Epidermal melanocyte (primary cell): Measurements from ENCODE around the gene LITAF.
"Not testable (repeated sequence)": the region's sequence is repeated elsewhere in the genome, so short reads cannot be mapped to it uniquely, and the experiment has no call there.

Source experiments
- DNase-seq: peaks from one replicate; pipeline ENCODE4 v3.0.0; 2011; ENCODE audit warnings: low spot score; ENCODE audit not compliant: insufficient read length

The LITAF gene

DNA sequence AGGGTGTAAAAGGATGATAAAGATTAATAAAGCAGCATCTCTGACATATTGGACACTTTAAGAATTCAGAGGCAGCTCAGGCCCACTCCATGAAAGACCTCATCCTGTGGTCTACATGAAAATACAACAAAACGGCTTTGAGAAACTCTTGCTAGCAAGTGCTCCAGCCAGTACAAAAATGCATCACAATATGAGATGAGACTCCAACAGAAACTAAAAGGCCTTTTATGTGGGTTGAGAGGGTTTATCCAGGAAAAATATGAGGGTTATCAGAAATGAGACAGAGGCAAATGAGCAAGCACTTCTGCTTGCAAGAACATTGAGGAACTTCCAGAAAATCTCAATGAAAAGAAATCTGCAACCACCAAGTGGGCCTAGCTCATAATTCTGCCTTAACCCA lies 65.7 kb downstream of the LITAF start:
- DNase-seq, result no peak

DNA sequence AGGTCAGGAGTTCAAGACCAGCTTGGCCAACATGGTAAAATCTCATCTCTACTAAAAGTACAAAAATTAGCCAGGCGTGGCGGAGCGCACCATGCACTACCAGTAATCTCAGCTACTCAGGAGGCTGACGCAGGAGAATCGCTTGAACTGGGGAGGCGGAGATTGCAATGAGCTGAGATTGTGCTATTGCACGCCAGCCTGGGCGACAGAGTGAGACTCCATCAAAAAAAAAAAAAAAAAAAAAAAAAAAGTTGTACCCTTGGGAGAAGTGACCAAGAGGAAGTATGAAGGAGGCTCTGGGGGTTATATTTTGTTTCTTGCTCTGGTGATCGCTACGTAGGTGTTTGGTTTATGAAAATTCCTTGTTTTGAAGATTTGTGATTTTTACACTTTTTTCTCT lies 66.3 kb downstream of the LITAF start:
- no peak for DNase-seq

DNA sequence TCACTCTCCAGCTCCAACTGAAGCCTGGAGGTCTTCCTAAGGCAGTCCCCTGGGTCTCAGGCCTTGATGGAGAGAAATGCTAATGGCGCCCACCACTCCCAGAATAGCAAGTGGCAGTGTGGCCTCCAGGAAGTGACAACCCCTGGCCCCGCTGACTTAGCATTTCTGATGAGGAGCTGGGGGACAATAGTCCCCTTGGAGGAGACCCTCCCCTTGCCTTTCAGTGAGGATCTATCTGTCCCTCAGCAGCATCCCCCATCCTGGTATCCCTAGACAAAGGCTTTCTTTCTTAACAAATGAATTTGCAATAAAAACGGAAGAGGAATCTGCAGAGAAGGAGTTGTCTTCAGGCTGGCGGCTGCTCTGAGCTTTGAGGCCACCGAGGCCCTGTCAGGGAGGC lies 68.8 kb downstream of the LITAF start:
- no peak for DNase-seq

DNA sequence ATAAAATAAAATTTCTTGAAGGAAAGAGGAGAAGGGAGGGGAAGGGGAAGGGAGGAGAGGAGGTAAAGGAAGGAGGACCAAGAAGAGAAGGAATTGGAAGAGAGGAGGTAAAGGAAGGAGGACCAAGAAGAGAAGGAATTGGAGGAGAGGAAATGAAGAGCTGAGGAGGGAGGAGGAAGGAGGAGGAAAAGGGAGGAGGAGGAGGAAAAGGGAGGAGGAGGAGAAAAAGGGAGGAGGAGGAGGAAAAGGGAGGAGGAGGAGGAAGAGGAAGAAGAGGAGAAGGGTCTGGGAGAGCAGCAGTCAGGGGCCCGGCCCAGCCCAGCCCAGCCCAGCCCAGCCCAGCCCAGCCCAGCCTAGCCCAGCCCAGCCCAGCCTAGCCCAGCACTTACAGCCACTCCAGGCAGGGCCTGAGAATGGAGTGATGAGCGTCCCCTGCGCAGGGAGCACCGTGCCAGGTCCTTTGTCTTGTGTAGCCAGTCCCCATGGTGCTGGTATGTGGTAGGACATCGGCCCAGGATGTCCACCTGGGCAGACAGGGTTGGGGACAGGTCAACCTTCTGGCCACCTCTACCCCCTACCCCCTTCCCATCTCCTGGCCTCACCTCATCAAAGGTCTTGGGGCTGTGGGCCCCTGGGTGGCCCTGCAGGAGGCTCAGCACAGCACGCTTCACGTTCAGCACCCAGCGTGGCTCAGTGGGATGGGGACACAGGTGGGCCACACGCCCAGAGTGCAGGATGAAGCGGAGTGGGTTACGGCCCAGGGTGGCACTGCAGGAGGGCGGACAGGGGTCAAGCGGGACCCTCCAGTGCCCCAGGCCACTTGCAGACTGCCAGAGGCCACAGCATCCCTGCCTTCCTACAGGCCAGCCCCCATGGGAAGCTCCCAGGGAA lies 70.9 kb downstream of the LITAF start:
- DNase-seq, result no peak

DNA sequence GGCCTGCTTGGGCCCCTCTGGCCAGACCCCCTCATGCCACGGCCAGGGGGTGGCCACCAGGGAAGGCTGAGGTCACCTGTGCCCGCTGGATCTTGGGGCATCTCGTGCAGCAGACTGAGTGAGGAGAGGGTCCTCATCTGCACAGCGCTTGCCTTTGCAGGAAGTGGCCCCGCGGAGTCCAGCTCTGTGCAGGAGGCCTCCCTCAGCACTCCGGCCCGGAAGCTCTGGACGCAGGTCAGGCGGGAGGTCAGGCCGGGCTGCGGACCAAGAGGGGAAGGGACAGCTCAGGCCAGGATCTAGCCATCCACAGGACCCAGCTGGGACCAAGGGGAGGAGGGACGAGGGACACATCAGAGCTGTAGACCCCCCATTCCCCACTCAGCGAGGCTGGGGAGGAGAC lies 72.4 kb downstream of the LITAF start:
- DNase-seq, result no peak

DNA sequence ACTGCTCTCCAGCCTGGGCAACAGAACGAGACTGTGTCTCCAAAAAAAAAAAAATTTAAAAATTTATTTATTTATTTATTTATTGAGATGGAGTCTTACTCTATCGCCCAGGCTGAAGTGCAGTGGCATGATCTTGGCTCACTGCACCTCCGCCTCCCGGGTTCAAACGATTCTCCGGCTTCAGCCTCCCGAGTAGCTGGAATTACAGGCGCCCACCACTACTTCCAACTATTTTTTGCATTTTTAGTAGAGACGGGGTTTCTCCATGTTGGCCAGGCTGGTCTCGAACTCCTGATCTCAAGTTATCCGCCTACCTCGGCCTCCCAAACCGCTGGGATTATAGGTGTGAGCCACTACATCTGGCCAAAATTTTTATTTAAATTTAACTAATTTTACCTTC lies 73.4 kb downstream of the LITAF start:
- not testable (repeated sequence) for DNase-seq

DNA sequence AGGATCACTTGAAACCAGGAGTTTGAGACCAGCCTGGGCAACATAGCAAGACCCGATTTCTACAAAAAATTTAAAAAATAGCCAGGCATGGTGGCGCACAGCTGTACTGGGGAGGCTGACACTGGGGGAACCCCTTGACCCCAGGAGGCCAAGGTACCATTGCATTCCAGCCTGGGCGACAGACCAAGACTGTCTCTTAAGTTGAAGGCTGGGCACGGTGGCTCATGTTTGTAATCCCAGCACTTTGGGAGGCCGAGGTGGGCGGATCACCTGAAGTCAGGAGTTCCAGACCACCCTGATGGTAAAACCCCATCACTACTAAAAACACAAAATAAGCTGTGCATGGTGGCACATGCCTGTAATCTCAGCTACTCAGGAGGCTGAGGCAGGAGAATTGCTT lies 74.9 kb downstream of the LITAF start:
- DNase-seq, result no peak

DNA sequence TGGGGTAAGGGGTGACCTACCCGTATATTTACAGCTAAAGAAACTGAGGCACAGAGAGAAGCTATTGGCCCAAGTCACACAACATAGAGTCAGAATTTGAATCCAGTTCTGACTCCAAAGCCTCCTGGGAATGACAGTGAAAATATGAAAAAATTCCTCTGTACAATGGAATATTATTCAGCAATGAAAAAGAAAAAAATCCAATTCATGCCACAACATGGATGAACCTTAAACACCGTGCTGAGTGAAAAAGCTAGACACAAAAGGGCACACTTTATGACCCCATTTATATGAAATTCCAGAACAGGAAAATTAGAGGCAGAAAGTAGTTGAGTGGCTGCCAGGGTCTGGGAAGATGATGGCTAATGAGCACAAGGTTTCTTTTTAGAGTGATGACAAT lies 75.4 kb downstream of the LITAF start:
- DNase-seq, result no peak

DNA sequence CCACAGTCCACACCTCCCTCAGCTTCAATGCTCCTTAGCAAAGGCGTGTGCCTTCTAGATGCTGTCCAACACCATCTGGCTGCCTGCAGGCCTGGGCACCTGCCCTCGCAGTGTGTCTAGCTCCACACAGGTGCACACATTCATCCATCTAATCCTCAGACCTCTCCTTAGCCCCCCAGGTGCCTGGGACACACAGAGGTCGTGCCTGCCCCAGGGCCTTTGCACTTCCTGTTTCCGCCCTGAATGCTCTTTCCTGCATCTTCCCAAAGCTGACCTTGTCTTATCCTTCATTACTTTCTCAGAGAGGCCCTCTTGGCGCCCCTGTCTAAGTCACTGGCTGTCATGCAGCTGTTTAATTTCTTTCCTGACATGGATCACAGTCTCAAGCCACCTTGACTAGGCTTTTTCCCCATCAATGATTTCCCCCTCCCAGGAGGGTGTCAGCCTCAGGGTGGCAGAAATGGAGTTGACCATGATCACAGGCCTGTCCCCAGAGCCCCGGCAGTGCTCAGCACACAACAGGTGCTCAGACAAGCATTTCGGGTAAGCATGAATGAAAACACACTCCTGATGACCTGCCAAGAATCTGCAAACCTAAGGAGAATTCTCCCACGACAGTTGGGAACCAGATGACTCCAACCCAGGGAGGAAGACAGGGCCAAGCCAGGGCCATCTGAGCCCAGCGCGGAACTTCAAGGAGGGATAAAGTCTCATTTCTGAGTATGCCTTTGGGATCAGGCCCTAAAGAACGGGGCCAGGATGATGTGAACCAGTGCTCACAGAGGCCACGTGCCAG lies 76.3 kb downstream of the LITAF start:
- no peak for DNase-seq

DNA sequence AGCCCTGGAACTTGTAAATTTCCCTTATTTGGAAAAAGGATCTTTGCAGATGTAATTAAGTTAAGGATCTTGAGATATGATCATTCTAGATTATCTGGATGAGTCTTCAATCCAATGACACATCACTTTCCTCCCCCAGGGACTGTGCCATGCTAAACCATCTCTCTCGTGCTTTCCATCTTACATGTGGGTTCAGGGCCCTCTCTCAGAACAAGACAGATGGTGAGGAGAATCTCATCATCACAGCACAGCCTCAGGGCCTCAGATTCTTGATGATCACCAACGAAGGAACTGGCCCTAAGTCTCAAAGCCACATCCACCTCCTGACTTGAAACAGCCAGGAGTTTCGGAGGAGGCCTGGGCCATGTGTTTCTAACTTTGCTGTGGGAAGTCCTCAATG lies 78.7 kb downstream of the LITAF start:
- DNase-seq, result no peak

DNA sequence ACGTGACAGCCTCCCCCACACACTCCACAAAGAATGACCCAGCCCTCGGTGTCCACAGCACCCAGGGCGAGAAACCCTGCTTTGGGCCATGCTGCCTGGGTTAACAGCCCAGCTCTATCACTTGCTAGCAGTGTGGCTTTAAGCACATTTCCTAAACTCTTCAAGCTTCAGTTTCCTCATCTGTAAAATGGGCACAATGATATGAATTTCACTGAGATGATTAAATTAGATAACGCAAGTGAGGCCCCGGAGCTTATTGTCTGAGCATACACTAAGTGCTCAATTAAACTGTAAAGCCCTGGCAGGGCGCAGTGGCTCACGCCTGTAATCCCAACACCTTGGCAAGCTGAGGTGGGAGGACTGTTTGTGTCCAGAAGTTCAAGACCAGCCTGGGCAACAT lies 79.4 kb downstream of the LITAF start:
- no peak for DNase-seq

DNA sequence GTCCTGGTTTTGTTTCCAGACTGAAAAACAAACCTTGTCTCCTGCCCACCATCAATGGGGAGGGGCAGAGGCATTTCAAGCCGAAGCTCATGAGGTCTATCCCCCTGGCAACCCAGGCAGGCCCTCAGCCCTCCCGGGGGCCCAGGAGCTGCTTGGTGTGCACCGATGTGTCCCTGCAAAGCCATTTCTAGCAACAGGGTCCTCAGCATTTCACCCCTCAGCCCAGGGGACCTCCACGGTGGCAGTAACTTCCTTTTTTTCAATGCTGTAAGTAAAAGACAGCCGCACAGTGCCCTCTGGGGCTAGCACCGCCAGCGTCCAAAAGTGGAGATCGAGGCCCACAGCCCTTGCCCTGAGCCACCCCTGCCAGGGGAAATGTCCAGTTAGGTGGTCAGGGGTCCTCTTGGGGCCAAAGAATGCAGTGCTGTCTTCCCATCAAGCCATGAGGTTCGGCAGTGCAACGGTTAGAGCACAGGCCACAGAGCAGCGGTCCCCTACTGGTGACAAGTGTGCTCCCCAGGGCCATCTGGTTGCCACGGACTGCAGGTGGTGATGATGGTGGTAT lies 79.9 kb downstream of the LITAF start:
- no peak for DNase-seq

DNA sequence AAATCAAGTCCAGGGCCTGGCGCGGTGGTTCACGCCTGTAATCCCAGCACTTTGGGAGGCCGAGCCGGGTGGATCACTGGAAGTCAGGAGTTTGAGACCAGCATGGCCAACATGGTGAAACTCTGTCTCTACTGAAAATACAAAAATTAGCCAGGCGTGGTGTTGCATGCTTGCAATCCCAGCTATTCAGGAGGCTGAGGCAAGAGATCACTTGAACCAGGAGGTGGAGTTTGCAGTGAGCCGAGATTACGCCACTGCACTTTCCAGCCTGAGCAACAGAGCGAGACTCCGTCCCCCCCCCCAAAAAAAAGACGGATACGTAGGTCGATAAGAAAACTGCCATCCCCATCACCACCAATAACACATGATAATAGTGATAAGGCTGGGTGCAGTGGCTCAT lies 82.5 kb downstream of the LITAF start:
- DNase-seq, result not testable (repeated sequence)

DNA sequence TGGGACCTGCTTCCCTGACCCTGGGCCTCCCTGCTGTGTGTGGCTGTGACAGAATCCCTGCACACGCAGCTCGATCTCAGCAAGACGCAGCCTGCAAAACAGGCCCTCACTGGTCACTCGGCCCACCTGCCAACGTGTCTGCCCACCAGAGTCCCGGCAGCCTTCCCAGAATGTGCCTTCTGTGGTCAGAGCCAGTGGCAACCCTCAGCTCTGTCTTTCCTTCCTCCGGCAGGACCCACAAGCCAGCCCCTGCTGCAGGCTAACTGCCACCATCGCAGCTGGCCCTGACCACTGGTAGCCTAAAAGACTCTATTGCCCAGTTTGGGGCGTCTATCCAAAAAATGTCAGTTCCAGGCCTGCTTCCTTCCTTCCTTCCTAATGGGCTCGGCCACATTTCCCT lies 83.2 kb downstream of the LITAF start:
- no peak for DNase-seq

DNA sequence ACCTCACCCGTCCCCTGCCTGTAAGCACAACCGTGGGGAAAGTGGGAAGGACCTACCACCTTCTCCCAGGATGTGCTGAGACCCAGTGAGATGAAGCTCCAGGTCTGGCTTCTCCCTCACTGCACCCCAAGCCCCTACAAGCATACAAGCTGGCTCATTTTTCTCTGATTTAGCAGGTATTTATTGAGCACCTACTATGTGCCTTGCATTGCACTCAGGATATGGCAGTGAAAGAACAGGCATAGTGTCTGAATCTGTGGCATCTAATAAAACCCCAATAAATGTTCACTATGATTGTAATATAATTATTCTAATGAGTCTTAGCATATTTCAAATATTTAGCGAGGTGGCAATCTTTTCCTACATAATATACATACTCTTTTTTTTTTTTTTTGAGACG lies 84.5 kb downstream of the LITAF start:
- DNase-seq, result no peak

DNA sequence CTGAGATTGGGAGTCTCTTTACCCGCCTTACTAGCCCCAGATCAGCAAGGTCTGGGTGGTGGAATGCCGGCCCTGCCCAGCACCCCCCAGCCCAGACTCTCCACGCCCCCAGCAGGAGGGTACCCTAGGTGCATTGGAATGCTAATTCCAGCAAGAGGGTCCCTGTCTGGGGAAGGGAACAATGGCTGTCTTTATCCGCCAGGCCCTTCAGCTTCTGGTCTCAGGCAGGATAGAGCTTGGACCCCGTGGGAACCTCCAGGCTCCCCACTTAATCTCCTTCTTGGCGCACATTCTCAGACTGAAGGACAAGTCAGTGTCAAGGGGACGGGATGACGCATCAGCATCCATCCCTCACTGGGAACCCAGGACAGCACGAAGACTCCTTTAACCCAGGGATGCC lies 85.1 kb downstream of the LITAF start:
- DNase-seq, result no peak

DNA sequence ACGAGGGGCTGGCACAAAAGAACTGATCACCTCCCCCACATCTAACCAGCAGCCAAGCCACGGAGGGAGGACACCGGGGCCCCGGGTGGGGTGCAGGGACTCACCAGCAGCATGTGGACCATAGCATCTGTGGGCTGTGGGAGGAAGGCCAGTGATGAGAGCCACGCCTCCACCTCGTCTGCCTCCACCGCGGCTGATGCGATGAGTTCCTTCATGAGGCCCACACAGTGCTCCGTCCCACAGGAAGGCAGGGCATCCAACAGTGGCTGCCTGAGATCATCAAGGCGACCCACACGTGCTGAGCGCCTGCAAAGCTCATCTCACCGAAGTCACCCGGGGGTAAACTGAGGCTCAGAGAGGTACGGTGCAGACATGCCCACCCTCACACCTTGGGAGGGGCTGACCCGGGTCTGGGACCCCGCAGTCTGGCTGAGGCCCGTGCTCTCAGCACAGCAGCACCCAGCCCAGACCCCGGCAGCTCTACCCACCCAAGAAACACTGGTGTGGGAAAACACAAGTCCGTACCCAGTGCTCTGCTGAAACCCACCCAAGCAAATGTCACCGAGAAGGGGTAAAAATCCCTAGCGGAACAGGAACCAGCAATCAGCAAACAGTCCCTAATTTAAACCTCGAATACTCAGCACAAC lies 85.9 kb downstream of the LITAF start:
- no peak for DNase-seq

DNA sequence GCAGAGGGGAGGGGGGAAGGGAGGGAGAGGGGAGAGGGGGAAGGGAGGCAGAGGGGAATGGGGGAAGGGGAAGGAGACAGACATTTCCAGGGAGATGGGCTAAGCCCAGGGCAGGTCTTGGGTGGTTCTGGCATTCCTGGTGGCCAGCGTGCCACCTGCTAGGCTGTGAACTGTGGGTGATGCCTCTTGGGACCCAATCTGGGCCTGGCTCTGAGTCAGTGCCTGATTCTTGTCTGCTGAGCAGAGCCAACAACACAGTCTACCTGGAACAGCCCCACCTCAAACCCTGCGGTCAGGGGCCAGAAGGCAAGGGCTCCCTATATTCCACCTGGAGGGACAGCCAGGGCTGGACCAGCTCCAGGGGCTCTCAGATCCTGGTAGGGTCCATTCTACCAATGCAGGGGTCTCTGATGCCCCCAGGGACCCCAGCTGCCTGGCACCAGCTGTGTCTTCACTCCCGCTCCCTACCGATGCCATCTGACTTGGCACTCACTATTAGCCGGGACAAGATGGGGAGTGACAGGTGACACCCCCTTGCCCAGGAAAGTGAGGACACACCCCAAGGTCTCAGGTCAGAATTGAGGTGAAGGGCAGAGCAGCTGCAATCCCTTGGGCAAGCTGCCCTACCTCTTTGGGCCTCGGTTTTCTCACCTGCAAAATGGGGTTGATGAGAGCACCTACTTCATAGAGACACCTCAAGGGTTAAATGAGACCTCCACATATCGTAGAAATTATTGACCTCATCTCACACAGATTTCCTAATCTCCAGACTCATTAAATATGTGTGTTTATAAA lies 87.2 kb downstream of the LITAF start:
- DNase-seq, result no peak

DNA sequence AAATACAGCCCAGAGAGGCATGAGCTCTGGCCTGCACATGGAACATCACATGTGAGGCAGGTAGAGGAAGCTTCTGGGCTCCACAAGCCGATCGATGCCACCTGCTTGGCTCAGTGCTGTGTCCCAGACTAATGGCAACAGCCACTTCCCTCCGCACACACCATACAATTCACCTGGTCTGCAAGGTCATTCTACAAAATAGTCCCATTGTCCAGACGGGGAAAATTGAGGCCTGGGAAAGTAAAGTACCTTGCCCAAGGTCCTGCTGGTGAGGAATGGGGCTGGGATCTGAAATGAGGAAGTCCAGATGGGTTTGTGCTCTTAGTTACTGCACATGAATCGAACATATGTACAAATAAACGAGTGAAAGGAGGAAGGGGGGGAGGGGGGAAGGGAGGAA lies 88.0 kb downstream of the LITAF start:
- DNase-seq, result no peak

DNA sequence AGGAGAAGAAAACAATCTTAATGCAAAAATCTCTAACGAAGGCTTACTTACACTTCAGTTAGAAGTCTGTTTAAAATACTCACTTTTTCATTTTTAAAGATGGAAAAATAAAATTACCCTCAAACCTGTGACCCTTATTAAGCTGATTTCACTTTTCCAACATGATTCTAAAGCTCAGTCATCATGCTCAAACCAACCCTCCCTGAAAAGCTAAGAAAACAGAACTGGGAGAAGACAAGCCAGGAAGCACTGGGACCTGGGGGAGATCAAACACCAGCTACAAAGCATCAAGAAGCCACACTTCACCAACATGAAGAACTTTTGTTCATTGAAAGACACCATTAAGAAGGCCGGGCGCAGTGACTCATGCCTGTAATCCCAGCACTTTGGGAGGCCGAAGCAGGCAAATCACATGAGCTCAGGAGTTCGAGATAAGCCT lies 88.8 kb downstream of the LITAF start:
- no peak for DNase-seq
